ENCODE results near the gene BPTF.
"Not testable (repeated sequence)": the region's sequence is repeated elsewhere in the genome, so short reads cannot be mapped to it uniquely, and the experiment has no call there.

The BPTF gene

GRCh38 chr17:67974598-67975066, 149.3 kb downstream of the BPTF start:
- DNase-seq (ENCODE audit: low read depth), result no peak

GRCh38 chr17:67976306-67976705, 151.0 kb downstream of the BPTF start:
- DNase-seq (ENCODE audit: low read depth), result not testable (repeated sequence)

- no peak for DNase-seq (ENCODE audit: low read depth)
These were observed 155.2 kb downstream of the BPTF start for GRCh38 chr17:67980456-67980855.

GRCh38 chr17:67980883-67981282, 155.6 kb downstream of the BPTF start:
- not testable (repeated sequence) for DNase-seq (ENCODE audit: low read depth)

DNA sequence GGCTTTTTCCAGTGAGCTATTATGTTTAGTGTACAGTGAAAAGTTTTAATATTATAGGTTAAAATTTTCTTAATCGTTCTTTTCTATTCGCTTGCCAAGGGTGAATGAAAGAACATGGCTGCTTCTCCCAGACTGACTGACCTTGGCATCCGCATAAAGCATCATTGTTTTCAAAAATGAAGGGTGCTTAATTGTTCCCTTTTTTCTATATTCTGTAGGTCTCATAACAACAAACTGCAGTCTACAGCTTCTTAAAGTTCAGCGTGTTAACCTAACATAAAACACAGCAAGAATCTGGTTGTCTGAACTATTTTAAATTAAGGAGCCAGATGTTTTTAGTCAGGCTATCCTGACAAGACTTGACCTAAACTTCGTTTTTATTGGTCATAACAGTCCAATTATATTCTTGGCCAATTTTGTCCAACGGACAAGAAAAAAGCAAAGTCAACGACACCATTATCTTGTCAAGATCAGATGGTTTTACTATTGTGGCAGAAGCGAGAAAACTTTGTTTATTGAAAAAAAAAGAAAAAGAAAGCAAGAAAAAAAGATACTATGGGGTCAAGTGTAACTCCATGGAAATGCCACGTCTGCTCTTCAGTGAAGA, 156.8 kb downstream of the BPTF start:
- DNase-seq (ENCODE audit: low read depth), result no peak

- DNase-seq (ENCODE audit: low read depth), result no peak
These were observed 157.5 kb downstream of the BPTF start for GRCh38 chr17:67982686-67983382.

GRCh38 chr17:67983383-67983688, 158.0 kb downstream of the BPTF start:
- DNase-seq (ENCODE audit: low read depth), result no peak

DNA sequence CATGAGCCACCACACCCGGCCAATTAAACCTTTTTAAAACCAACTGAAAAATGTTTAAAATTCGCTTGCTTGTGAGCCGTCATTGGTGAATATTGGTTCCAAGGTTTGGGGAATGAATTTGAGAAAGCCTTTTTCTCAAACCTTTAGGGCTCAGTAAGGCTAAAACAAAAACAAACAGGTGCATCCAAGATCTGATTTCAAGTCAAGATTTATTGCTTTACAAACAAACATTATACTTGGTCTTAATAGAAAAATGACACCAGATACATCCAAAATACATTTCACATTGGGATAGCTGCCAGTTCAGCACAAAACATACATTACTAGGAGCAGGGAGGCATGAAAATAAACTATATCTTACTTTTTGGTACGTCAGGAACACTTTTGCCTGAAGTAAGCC, 165.6 kb downstream of the BPTF start:
- DNase-seq (ENCODE audit: low read depth), result no peak

DNA sequence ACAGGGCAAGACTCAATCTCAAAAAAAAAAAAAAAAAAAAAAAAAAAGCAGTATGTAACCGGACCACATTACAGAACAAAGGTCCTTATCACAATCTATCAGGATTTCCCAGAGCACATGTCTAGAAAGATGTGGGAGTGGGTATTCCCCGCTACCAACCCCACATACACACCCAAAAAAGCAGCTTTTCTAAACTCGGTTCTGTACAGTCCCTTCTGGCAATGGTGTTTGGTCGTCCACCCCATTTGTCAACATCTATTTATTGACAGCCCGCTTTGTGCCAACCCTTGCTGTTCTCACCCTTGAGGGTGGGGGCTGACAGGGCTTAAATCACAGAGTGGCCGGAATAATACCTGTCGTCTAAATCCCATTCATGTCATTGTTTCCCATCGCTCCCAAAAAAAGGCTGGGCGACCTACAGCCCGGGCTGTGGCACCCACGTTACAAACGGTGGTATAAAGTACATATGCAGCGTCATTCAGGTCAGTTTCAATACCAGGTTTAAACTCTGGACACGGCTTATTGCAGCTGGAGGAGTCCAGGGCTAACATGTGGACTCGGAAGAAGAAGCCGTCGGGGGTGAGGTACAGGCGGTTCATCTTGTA, 167.3 kb downstream of the BPTF start:
- DNase-seq (ENCODE audit: low read depth), result no peak

- DNase-seq (ENCODE audit: low read depth), result peak; percentile 63
These were observed 168.1 kb downstream of the BPTF start for GRCh38 chr17:67993153-67993997.

- DNase-seq (ENCODE audit: low read depth), result no peak
These were observed 168.7 kb downstream of the BPTF start for GRCh38 chr17:67993998-67994361.

DNA sequence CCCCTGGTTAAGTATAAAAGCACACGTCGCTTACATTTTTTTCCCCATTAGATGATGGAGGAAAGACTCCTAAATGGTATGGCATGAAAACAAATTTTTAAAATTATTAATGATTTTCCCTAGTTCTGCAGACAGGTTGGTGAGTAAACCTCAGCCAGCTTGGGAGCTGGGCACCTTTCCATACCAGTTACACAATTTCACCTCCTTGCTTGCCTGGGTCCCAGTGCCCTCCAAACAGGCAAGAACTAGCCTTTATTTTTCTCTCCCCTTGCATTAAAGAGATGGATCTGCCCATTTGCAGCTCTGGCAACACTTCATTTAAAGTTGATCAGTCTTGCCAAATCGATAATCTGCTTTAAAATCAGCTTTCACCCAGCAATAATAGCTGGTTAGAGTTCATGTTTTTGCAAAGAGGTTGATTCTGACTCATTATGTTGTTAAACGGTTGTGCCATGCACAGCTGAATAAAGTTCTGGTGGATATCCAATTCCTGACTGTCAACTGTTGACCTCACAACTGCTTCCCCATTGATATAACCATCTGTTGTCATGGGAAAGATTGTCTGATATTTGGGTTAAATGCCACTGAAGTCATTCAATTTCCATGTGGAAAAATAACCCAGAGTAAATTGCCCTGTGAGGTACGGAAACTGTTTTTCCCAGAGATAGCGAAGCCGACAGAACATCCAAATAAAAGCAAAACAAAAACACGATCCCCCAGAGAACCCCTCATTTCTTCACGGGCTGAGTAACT, 169.7 kb downstream of the BPTF start:
- no peak for DNase-seq (ENCODE audit: low read depth)

- DNase-seq (ENCODE audit: low read depth), result no peak
These were observed 170.4 kb downstream of the BPTF start for GRCh38 chr17:67995570-67996263.

- DNase-seq (ENCODE audit: low read depth), result not testable (repeated sequence)
These were observed 171.2 kb downstream of the BPTF start, which contains the start of gene C17orf58 for GRCh38 chr17:67996301-67997171. C17orf58 (minus strand) TSS chr17:67996469; CDS start chr17:67996198, 271 bp downstream.

GRCh38 chr17:67998466-67998865, 173.2 kb downstream of the BPTF start:
- no peak for DNase-seq (ENCODE audit: low read depth)

DNA sequence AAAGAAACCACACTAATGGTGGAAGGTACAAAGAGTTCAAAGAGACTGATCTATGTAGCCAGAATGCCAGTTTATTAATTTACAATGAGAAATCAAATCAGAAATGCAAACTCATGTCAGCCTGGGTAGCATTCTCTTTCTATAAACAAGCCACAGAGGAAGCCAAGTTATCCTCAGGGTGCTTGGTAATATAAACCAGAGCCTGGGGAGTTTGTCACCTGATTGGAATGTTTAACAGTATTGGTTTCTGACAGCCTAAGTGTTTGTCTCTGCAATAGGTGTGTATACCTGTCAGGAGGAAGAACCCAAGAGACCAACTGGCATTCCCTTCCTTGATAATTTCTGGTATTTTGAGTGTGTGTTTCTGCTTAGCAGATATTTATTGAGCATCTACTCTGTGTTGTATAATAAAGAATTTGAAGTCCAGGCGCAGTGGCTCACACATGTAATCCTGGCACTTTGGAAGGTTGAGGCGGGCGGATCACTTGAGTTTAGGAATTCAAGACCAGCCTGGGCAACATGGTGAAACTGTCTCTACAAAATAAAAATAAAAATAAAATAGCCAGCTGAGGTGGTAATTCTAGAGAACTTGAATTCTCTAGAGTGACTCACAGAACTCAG, 174.1 kb downstream of the BPTF start:
- no peak for DNase-seq (ENCODE audit: low read depth)

DNA sequence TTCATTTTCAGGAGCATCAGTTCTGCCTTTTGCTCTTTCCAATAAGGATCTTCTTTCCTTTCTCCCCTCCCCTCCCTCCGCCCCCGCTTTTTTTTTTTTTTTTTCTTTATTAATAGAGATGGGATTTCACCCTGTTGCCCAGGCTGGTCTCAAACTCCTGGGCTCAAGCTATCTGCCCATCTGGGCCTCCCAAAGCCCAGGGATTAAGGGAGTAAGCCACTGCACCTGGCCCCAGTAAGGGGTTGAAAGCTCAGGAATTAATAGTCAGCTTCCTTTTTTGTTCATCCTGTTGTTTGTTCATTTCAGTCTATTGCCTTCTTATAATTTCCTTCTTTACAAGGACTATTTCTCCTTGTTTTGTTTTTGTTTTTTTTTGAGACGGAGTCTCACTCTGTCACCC, 178.9 kb downstream of the BPTF start:
- DNase-seq (ENCODE audit: low read depth), result no peak

DNA sequence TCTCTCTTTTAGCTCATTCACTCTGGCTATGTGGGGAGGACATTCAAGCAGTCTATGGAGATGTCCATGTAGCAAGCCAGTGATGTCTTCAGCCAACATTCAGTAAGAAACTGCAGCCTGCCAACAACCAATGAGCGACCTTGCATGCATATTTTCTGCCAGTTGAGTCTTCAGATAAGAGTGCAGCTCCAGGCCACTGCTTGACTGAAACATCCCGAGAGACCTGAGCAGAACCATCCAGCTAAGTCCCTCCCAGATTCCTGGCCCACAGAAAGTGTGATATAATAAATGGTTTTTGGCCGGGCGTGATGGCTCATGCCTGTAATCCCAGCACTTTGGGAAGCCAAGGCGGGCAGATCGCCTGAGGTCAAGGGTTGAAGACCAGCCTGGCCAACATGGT, 181.5 kb downstream of the BPTF start:
- no peak for DNase-seq (ENCODE audit: low read depth)

DNA sequence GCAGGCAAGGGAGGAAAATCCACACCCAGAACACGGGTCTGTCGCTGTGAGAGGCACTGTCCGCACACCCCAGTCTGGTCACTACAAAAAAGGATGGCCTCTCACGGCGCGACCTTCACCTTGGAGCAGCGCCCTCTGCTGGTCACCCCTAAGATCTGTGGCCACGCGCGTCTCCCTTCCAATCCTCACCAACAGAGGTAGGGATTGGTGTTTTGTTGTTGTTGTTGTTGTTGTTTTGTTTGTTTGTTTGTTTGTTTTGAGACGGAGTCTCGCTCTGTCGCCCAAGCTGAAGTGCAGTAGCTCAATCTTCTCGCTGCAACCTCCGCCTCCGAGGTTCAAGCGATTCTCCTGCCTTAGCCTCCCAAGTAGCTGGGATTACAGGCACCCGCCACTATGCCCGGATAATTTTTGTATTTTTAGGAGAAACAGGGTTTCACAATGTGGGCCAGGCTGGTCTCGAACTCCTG, 185.9 kb downstream of the BPTF start:
- peak; percentile 44 for DNase-seq (ENCODE audit: low read depth)

GRCh38 chr17:68013385-68013784, 188.1 kb downstream of the BPTF start:
- no peak for DNase-seq (ENCODE audit: low read depth)
